Measurements from ENCODE around the gene NAA20. TPM values are rescaled to one million over a fixed set of nuclear protein-coding genes. Genes with fewer than 3 reads are reported as not detected.

The NAA20 gene
- total and polyA plus RNA-seq, 2 of the 13 experiments (the other 11 are each of a cell fraction or from before 2014, with no cell fraction given): 81.9 to 82.8 TPM

GRCh38 chr20:20052074-20052970, 35.2 kb downstream of the NAA20 start, which contains the start of the genes CFAP61 and CRNKL1 (continued):
- TF ChIP-seq ZNF260 (CRISPR knock-in tag; IDR thresholded peaks at IDR 0.05; ENCODE audit: borderline replicate concordance, low read depth): 0 out of 2 replicates have a peak, but pooled peaks have one; percentile 50
- peak; percentile 84; the same call in 1 of the 2 replicates for TF ChIP-seq ZZZ3 (CRISPR knock-in tag; IDR thresholded peaks at IDR 0.05; ENCODE audit: borderline replicate concordance)
- TF ChIP-seq PHF20 (CRISPR knock-in tag; IDR thresholded peaks at IDR 0.05): peak; percentile 95
- TF ChIP-seq NFYB (CRISPR knock-in tag; IDR thresholded peaks at IDR 0.05): no peak; the same call in 1 of the 2 replicates
- TF ChIP-seq PBX2 (CRISPR knock-in tag; IDR thresholded peaks at IDR 0.05): 0 out of 2 replicates have a peak, but pooled peaks have one; percentile 14
- no peak for TF ChIP-seq HNRNPUL1 (IDR thresholded peaks at IDR 0.05; ENCODE audit: low read depth, low read length)
- no peak for TF ChIP-seq ZBTB10 (CRISPR knock-in tag; IDR thresholded peaks at IDR 0.05; ENCODE audit: borderline replicate concordance)
- no peak; the same call in 1 of the 2 replicates for TF ChIP-seq ZNF337 (CRISPR knock-in tag; IDR thresholded peaks at IDR 0.05; ENCODE audit: borderline replicate concordance, low read depth)
- TF ChIP-seq PCBP2 (optimal IDR thresholded peaks at IDR 0.05; ENCODE audit: low read depth, low read length, poor library complexity, severe bottlenecking): no peak
- peak; percentile 99 for TF ChIP-seq NRL (CRISPR knock-in tag; IDR thresholded peaks at IDR 0.05; ENCODE audit: borderline replicate concordance)
- peak; percentile 100 for TF ChIP-seq NR0B2 (CRISPR knock-in tag; IDR thresholded peaks at IDR 0.05)
- no peak for TF ChIP-seq TRIM24 (CRISPR knock-in tag; IDR thresholded peaks at IDR 0.05)
- TF ChIP-seq HHEX (CRISPR knock-in tag; IDR thresholded peaks at IDR 0.05): 0 out of 2 replicates have a peak, but pooled peaks have one; percentile 11
- TF ChIP-seq REST (IDR thresholded peaks at IDR 0.05; ENCODE audit: borderline replicate concordance in 1 of 2, low read depth in 1 of 2, low read length in 2 of 2): peak in 1 of 2 experiments; percentile 70; a peak in 1 of 4 replicates
- peak; percentile 75 for TF ChIP-seq DRAP1 (CRISPR knock-in tag; IDR thresholded peaks at IDR 0.05)
- no peak; the same call in 1 of the 2 replicates for TF ChIP-seq ZNF296 (CRISPR knock-in tag; conservative IDR thresholded peaks at IDR 0.05)
- TF ChIP-seq TRIM22 (IDR thresholded peaks at IDR 0.05): no peak
